ENCODE results near the gene LRRC37A2. TPM values are rescaled to one million over a fixed set of nuclear protein-coding genes. Genes with fewer than 3 reads are reported as not detected.
"Not testable (repeated sequence)": the region's sequence is repeated elsewhere in the genome, so short reads cannot be mapped to it uniquely, and the experiment has no call there.

The LRRC37A2 gene
- total RNA-seq (2014; rRNA removed; shearing (Covaris generic); ENCODE audit: low replicate concordance): 1.7 and 3.3 TPM in 2 replicates

- H3K27me3 ChIP-seq, DNase-seq: not testable (repeated sequence)
Observed at GRCh38 chr17:46512168-46512567, at the start of gene LRRC37A2. LRRC37A2 (plus strand) TSS chr17:46512468; CDS start chr17:46512713, 245 bp downstream.

DNA sequence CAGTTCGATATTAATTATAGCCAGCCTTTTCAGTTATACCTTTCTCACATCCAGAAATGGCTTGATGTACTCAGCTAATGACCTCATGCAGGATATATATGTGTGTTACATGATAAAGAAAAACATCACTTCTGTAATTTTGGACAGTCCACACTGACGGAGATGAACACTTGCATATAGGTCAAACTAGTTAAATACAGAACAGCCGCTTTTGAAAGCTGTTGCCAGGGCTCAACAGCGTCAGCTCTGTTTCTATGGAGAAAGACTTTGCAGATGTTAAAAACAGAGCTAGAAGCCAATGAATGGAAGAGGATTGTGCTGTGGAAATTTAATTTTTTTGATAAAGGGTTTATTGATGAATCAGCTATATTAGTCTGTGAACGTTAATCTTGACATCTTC, 44.6 kb upstream of the LRRC37A2 start:
- H3K9me3 ChIP-seq, H3K27me3 ChIP-seq, H3K36me3 ChIP-seq, DNase-seq, H3K4me3 ChIP-seq: not testable (repeated sequence)

More at GRCh38 chr17:46512168-46512567, at the start of gene LRRC37A2:
- H3K9me3 ChIP-seq, H3K36me3 ChIP-seq, H3K4me3 ChIP-seq: not testable (repeated sequence)

DNA sequence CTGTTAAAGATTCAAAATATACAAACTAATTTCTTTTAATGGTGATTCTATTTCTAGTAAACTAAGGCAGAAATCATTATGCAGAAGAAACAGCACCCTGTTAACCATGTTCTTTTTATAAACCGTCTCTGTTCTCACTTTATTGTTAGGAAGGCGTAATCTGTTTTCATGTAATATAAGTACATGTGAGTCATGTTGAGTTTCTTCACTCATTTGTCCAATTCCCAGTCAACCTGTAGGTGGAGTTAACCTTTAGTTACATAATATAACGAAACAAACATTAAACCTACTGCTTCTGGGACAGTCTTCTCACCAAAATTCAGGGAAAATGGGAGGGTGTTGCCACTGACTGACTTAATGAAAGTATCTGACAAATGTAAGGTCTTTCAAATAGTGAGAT, 37.8 kb upstream of the LRRC37A2 start:
- not testable (repeated sequence) for DNase-seq

DNA sequence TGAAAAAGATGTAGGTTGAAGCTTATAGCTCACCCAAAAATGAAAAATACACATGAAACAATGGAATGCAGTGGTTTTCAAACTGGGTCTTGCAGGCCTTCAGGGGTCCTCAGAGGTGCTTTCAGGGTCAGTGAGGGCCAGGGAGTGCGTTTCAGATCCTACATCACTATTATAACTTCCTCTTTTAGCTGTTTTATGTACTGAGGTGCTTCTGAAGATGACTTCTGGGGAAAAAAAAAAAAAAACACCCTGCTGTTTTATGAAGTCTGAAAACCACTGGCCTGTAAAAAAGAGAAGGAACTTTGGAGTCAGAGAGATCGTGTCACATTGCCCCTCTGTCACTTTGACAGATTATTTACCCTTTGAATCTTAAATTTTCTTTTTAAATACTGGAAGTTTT, 36.7 kb upstream of the LRRC37A2 start:
- H3K9me3 ChIP-seq, DNase-seq, H3K36me3 ChIP-seq, H3K4me3 ChIP-seq, H3K27me3 ChIP-seq: not testable (repeated sequence)

More for the DNA sequence above, 37.8 kb upstream of the LRRC37A2 start:
- H3K4me3 ChIP-seq, H3K27me3 ChIP-seq, H3K9me3 ChIP-seq, H3K36me3 ChIP-seq: not testable (repeated sequence)

GRCh38 chr17:46478823-46479222, 33.4 kb upstream of the LRRC37A2 start:
- DNase-seq, H3K36me3 ChIP-seq, H3K27me3 ChIP-seq, H3K4me3 ChIP-seq, H3K9me3 ChIP-seq: not testable (repeated sequence)

DNA sequence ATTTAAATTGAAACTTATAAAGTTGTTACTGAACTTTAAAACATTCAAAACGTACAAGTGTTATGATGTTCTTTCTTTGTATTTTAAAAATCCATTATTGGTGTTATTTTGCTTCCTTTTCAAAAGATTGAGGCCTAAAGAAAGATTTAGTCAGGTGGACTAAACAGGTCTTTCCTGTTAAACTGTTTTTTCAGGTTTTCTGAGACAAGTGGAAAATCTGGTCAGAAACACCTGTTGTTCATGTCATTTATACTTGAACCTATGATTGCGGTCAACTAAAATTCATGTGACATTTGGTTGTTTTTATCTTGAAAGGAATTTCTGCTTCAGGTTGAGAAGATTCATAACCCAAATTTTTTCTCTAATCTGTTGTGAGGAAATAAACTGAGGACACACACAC, 31.0 kb upstream of the LRRC37A2 start:
- not testable (repeated sequence) for H3K9me3 ChIP-seq, DNase-seq, H3K4me3 ChIP-seq, H3K27me3 ChIP-seq, H3K36me3 ChIP-seq

- not testable (repeated sequence) for H3K9me3 ChIP-seq, DNase-seq, H3K4me3 ChIP-seq, H3K36me3 ChIP-seq, H3K27me3 ChIP-seq
Observed at GRCh38 chr17:46492021-46492420, 20.2 kb upstream of the LRRC37A2 start.

- H3K36me3 ChIP-seq, H3K4me3 ChIP-seq, H3K27me3 ChIP-seq, H3K9me3 ChIP-seq, DNase-seq: not testable (repeated sequence)
Observed at GRCh38 chr17:46499437-46500139, 12.7 kb upstream of the LRRC37A2 start.

DNA sequence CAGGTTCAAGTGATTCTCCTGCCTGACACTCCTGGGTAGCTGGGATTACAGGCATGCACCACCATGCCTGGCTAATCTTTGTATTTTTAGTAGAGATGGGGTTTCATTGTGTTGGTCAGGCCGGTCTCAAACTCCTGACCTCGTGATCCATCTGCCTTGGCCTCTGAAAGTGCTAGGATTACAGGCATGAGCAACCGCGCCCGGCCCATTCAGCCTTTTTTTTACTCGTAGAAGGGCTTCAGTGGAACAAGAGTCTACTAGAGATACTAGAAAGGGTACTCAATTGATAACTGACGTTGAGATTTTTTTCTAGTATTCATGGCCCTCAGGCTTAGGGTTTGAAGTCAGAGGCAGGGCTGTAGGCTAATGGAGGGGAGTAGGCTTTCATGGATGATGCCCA, 6.4 kb upstream of the LRRC37A2 start:
- H3K4me3 ChIP-seq, DNase-seq, H3K36me3 ChIP-seq, H3K27me3 ChIP-seq, H3K9me3 ChIP-seq: not testable (repeated sequence)

- not testable (repeated sequence) for H3K27me3 ChIP-seq, H3K9me3 ChIP-seq, DNase-seq, H3K4me3 ChIP-seq, H3K36me3 ChIP-seq
Observed at GRCh38 chr17:46534716-46535115, 22.4 kb downstream of the LRRC37A2 start.

- not testable (repeated sequence) for H3K9me3 ChIP-seq, H3K4me3 ChIP-seq, H3K36me3 ChIP-seq, H3K27me3 ChIP-seq, DNase-seq
Observed at GRCh38 chr17:46548607-46549006, 36.3 kb downstream of the LRRC37A2 start.

DNA sequence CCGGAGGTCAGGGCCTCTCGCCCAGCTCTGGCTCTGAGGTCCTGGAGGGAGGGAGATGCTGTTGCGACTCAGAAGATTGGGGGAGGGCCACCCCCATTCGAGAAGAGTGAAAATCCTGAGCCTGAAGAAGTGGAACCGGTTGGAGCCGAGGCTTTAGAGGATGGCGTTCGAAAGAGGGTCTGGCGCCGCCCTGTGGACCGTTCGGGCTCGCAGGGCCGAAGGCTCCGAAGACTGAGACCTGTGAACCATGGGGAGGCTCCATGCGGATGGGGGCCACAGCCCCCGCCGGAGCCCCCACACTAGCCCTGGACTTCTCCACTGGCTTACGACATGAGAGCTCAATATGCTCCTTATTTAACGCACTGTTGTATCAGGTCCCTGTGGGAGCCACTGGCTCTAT, 46.9 kb downstream of the LRRC37A2 start:
- H3K27me3 ChIP-seq, H3K9me3 ChIP-seq, H3K4me3 ChIP-seq, DNase-seq, H3K36me3 ChIP-seq: not testable (repeated sequence)

- H3K4me3 ChIP-seq, H3K36me3 ChIP-seq, DNase-seq, H3K27me3 ChIP-seq, H3K9me3 ChIP-seq: not testable (repeated sequence)
Observed at GRCh38 chr17:46560048-46560447, 47.8 kb downstream of the LRRC37A2 start.

DNA sequence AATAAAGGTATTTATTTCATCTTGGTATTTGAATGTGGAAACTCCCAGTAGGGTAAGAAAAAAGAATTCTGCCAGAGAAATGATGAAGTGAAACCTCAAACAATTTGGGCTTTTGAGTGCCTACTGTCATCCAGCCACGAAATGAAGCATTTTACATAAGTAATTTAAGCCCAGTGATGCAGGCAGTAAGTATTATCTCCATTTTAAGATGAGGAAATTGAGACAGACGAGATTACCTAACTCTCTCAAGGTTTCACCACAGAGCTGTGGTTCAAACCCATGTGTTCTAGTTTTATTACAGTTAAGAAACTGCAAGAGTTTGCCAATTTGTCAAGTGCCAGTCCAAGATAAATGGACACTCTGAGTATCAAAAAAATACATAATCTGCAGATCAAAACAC, 54.0 kb downstream of the LRRC37A2 start:
- DNase-seq, H3K9me3 ChIP-seq, H3K36me3 ChIP-seq, H3K27me3 ChIP-seq, H3K4me3 ChIP-seq: not testable (repeated sequence)

DNA sequence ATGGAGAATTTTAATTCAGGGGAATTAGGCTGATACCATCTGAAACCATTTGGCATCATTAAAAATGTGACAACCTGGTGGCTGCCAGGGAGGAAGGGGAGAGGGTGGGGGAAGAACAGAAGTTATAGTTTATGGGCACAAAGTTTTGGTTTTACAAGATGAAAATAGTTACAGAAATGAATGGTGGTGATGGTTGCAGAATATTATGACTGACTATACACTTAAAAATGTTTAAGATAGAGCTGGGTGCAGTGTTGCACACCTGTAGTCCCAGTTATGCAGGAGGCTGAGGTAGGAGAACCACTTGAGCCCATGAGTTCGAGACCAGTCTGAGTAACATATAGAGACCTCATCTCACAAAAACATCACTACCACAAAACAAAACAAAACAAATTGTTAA, 54.7 kb downstream of the LRRC37A2 start:
- H3K27me3 ChIP-seq, H3K36me3 ChIP-seq, H3K4me3 ChIP-seq, H3K9me3 ChIP-seq, DNase-seq: not testable (repeated sequence)

GRCh38 chr17:46571796-46572195, 59.5 kb downstream of the LRRC37A2 start:
- not testable (repeated sequence) for DNase-seq, H3K36me3 ChIP-seq, H3K27me3 ChIP-seq, H3K9me3 ChIP-seq, H3K4me3 ChIP-seq

GRCh38 chr17:46579083-46580075, 67.1 kb downstream of the LRRC37A2 start, which contains the start of gene ARL17A:
ARL17A (minus strand) TSS chr17:46579691; CDS start chr17:46576322, 3,369 bp downstream.
- DNase-seq: peak; percentile 91
- H3K4me3 ChIP-seq, H3K9me3 ChIP-seq, H3K27me3 ChIP-seq, H3K36me3 ChIP-seq: not testable (repeated sequence)

Data from MG63 (cell line).